Fibroblast of lung (primary cell): ENCODE results near the gene NPAS1. TPM values are rescaled to one million over a fixed set of nuclear protein-coding genes. Genes with fewer than 3 reads are reported as not detected.

Experiments used
- DNase-seq, 2 donors: peaks; one replicate each; pipeline versions ENCODE4 v3.0.0 to v3.0.0-alpha.2; 2010; ENCODE audit warnings: low read depth in 2 of 2
- H2AFZ ChIP-seq: 2 replicates; pipeline ENCODE4 v1.5.1; 2012; ENCODE audit warnings: low read length, control low read depth, inconsistent platforms
- H3K27ac ChIP-seq: 2 replicates; pipeline ENCODE4 v1.5.1; 2011; ENCODE audit warnings: low read length, control low read depth; ENCODE audit not compliant: insufficient read depth
- H3K27me3 ChIP-seq: 2 replicates; pipeline ENCODE4 v1.5.1; 2011; ENCODE audit warnings: mild to moderate bottlenecking, low read length; ENCODE audit not compliant: control insufficient read depth, insufficient read depth
- H3K36me3 ChIP-seq: 2 replicates; pipeline ENCODE4 v1.5.1; 2011; ENCODE audit warnings: low read length; ENCODE audit not compliant: control insufficient read depth, insufficient read depth
- H3K4me1 ChIP-seq: 2 replicates; pipeline ENCODE4 v1.5.1; 2011; ENCODE audit warnings: low read length; ENCODE audit not compliant: control insufficient read depth, insufficient read depth; ENCODE audit errors: extremely low read depth
- H3K4me2 ChIP-seq: 2 replicates; pipeline ENCODE4 v1.5.1; 2011; ENCODE audit warnings: low read length, control low read depth; ENCODE audit not compliant: insufficient read depth; ENCODE audit errors: extremely low read depth
- H3K4me3 ChIP-seq, 4 experiments: fragments of 200-600 bp in 1 of 4; sonication (generic) in 1 of 4; replicated peaks in 1 of 4; 2 replicates each; pipeline ENCODE4 v1.5.1; 2011 to 2016; ENCODE audit warnings: low read length in 4 of 4, low read depth in 3 of 4, mild to moderate bottlenecking in 3 of 4, control low read depth in 2 of 4, inconsistent platforms in 1 of 4, mixed read lengths in 1 of 4; ENCODE audit not compliant: insufficient read depth in 1 of 4; ENCODE audit errors: control extremely low read depth in 1 of 4
- H3K79me2 ChIP-seq: 2 replicates; pipeline ENCODE4 v1.5.1; 2012; ENCODE audit warnings: mild to moderate bottlenecking, low read length, inconsistent platforms; ENCODE audit not compliant: control insufficient read depth, insufficient read depth
- H3K9ac ChIP-seq: 2 replicates; pipeline ENCODE4 v1.5.1; 2011; ENCODE audit warnings: mild to moderate bottlenecking, low read length, control low read depth; ENCODE audit not compliant: insufficient read depth
- H3K9me3 ChIP-seq: 2 replicates; pipeline ENCODE4 v1.5.1; 2012; ENCODE audit warnings: low read depth, low read length; ENCODE audit not compliant: control insufficient read depth, insufficient read depth
- H4K20me1 ChIP-seq: 2 replicates; pipeline ENCODE4 v1.5.1; 2011; ENCODE audit warnings: low read length; ENCODE audit not compliant: control insufficient read depth, insufficient read depth; ENCODE audit errors: extremely low read depth
- CTCF ChIP-seq, 2 donors: IDR thresholded peaks in 1 of 2; conservative IDR thresholded peaks in 1 of 2; 1 replicate in 1 of 2; 2 replicates in 1 of 2; pipeline ENCODE4 v1.5.1; 2011 to 2012; ENCODE audit warnings: low read length in 2 of 2, control low read depth in 1 of 2, inconsistent platforms in 1 of 2, low read depth in 1 of 2, mild to moderate bottlenecking in 1 of 2
- EZH2 ChIP-seq: IDR thresholded peaks from 2 replicates; pipeline ENCODE4 v1.5.1; 2012; ENCODE audit warnings: low read length, control low read depth, mild to moderate bottlenecking; ENCODE audit errors: missing control alignments
- polyA plus RNA-seq, 2 donors: library from polyadenylated mRNA; depleted of rRNA in 1 of 2; stranded (reverse) in 1 of 2; unstranded in 1 of 2; fragments of >200 nt; gene quantifications; 2 replicates each; pipeline ENCODE4 v1.2.1, GENCODE V29; 2011 to 2012; ENCODE audit warnings: missing spikeins in 1 of 2
- total RNA-seq: library from RNA; depleted of rRNA; stranded (reverse); fragments of >200 nt; gene quantifications from 2 replicates; pipeline ENCODE4 v1.2.1, GENCODE V29; 2014

Gene NPAS1
- total and polyA plus RNA-seq, 2 donors (not counting 1 experiment from before 2014, with no cell fraction given) = 0.22 to 0.33 TPM

- Histone ChIP-seq H3K36me3 (peaks cover 9% of the 10 kb centered on the region), H4K20me1 (no peaks in the 10 kb centered on the region), H3K9me3 (no peaks in the 10 kb centered on the region), H3K27ac (no peak overlapping the region), H3K27me3 (no peaks in the 10 kb centered on the region), H3K4me1 (no peaks in the 10 kb centered on the region), H3K9ac (no peak overlapping the region), H3K79me2 (no peaks in the 10 kb centered on the region), H2AFZ (no peak overlapping the region), H3K4me2 (no peak overlapping the region), H3K4me3 (no peak overlapping the region)
- TF ChIP-seq CTCF (conservative IDR thresholded peaks at IDR 0.05 in 1 of 2, IDR thresholded peaks at IDR 0.05 in 1 of 2; ENCODE audit: low read depth in 1 of 2, low read length in 2 of 2) (no peak), EZH2 (no peak)
- no peak for DNase-seq
Observed at GRCh38 chr19:47002106-47002766, 17.4 kb upstream of the NPAS1 start.

GRCh38 chr19:47002853-47003610 is 16.6 kb upstream of the NPAS1 start:
- no peaks in the 10 kb centered on the region for H3K79me2 ChIP-seq
- no peak for DNase-seq
- H3K4me2 ChIP-seq = no peak overlapping the region
- H3K27ac ChIP-seq = no peak overlapping the region
- no peaks in the 10 kb centered on the region for H3K9me3 ChIP-seq
- H2AFZ ChIP-seq = no peak overlapping the region
- TF ChIP-seq CTCF (conservative IDR thresholded peaks at IDR 0.05 in 1 of 2, IDR thresholded peaks at IDR 0.05 in 1 of 2; ENCODE audit: low read depth in 1 of 2, low read length in 2 of 2) (no peak), EZH2 (no peak)
- no peaks in the 10 kb centered on the region for H4K20me1 ChIP-seq
- H3K27me3 ChIP-seq = no peaks in the 10 kb centered on the region
- no peak overlapping the region for H3K4me3 ChIP-seq
- H3K4me1 ChIP-seq = no peaks in the 10 kb centered on the region
- H3K9ac ChIP-seq = no peak overlapping the region
- peaks cover 6% of the 10 kb centered on the region for H3K36me3 ChIP-seq

GRCh38 chr19:47003611-47004465 is 15.8 kb upstream of the NPAS1 start:
- Histone ChIP-seq H3K9me3 (no peaks in the 10 kb centered on the region), H3K36me3 (peaks cover 6% of the 10 kb centered on the region), H4K20me1 (no peaks in the 10 kb centered on the region), H3K4me2 (peak overlapping the region; percentile 75), H3K27me3 (no peaks in the 10 kb centered on the region), H3K79me2 (no peaks in the 10 kb centered on the region), H3K4me3 (peak overlapping the region in 2 of 4 experiments; percentile 9 to 31), H3K9ac (no peak overlapping the region), H2AFZ (no peak overlapping the region), H3K27ac (no peak overlapping the region), H3K4me1 (no peaks in the 10 kb centered on the region)
- TF ChIP-seq CTCF (conservative IDR thresholded peaks at IDR 0.05 in 1 of 2, IDR thresholded peaks at IDR 0.05 in 1 of 2; ENCODE audit: low read depth in 1 of 2, low read length in 2 of 2) (no peak), EZH2 (no peak)
- no peak for DNase-seq
